HEK293T (cell line): ENCODE measurements around the gene NPHP4.

ENCODE experiments used
- CTCF ChIA-PET: fragments of 350-600 bp; formaldehyde crosslinking; extraction: SDS; loops from one replicate; lab custom pipeline; 2021; ENCODE audit warnings: antibody characterized with exemption, inconsistent platforms; lab: Yijun Ruan, JAX
- POLR2A ChIA-PET: fragments of 350-600 bp; formaldehyde crosslinking; extraction: SDS; loops from one replicate; lab custom pipeline; 2020; ENCODE audit warnings: antibody characterized with exemption, inconsistent platforms; lab: Yijun Ruan, JAX
- DNase-seq: peaks from one replicate; pipeline ENCODE4 v3.0.0; 2012; ENCODE audit warnings: mixed read lengths; ENCODE audit errors: extremely low spot score
- ARNT ChIP-seq: fragments of 450-650 bp; IDR thresholded peaks from 2 replicates; pipeline ENCODE4 v1.6.1; 2017; ENCODE audit warnings: mild to moderate bottlenecking
- BHLHE40 ChIP-seq: fragments of 450-650 bp; IDR thresholded peaks from 2 replicates; pipeline ENCODE4 v1.6.1; 2016; ENCODE audit warnings: mild to moderate bottlenecking, moderate library complexity, borderline replicate concordance
- CTBP1 ChIP-seq: fragments of 450-650 bp; IDR thresholded peaks from 2 replicates; pipeline ENCODE4 v1.6.1; 2016; ENCODE audit warnings: borderline replicate concordance
- ELF4 ChIP-seq: fragments of 450-650 bp; IDR thresholded peaks from 2 replicates; pipeline ENCODE4 v1.6.1; 2017; ENCODE audit warnings: antibody characterized with exemption
- FOXA1 ChIP-seq: fragments of 450-650 bp; IDR thresholded peaks from 2 replicates; pipeline ENCODE4 v1.6.1; 2016; ENCODE audit warnings: mild to moderate bottlenecking
- FOXK2 ChIP-seq: fragments of 450-650 bp; IDR thresholded peaks from 2 replicates; pipeline ENCODE4 v1.6.1; 2016; ENCODE audit warnings: mild to moderate bottlenecking
- FOXM1 ChIP-seq: fragments of 450-650 bp; IDR thresholded peaks from 2 replicates; pipeline ENCODE4 v1.6.1; 2017; ENCODE audit warnings: mild to moderate bottlenecking, borderline replicate concordance
- HDGF ChIP-seq: fragments of 450-650 bp; IDR thresholded peaks from 2 replicates; pipeline ENCODE4 v1.6.1; 2017; ENCODE audit warnings: antibody characterized with exemption, borderline replicate concordance
- L3MBTL2 ChIP-seq: fragments of 450-650 bp; conservative IDR thresholded peaks from 2 replicates; pipeline ENCODE4 v1.6.1; 2016; ENCODE audit warnings: mild to moderate bottlenecking
- LEF1 ChIP-seq: fragments of 450-650 bp; IDR thresholded peaks from 2 replicates; pipeline ENCODE4 v1.6.1; 2017; ENCODE audit warnings: mild to moderate bottlenecking, borderline replicate concordance
- NFRKB ChIP-seq: fragments of 450-650 bp; IDR thresholded peaks from 2 replicates; pipeline ENCODE4 v1.6.1; 2016; ENCODE audit warnings: mild to moderate bottlenecking, moderate library complexity
- SP1 ChIP-seq: fragments of 450-650 bp; IDR thresholded peaks from 2 replicates; pipeline ENCODE4 v1.6.1; 2017
- SUZ12 ChIP-seq: fragments of 450-650 bp; IDR thresholded peaks from 2 replicates; pipeline ENCODE4 v1.6.1; 2016; ENCODE audit warnings: mild to moderate bottlenecking
- TARDBP ChIP-seq: fragments of 450-650 bp; IDR thresholded peaks from 2 replicates; pipeline ENCODE4 v1.6.1; 2016
- ZNF384 ChIP-seq: fragments of 450-650 bp; IDR thresholded peaks from 2 replicates; pipeline ENCODE4 v1.6.1; 2016
- TF ChIP-seq, protein P1 (sequence below): fragments of 450-650 bp; IDR thresholded peaks from 2 replicates; pipeline ENCODE4 v1.6.1; 2016

The NPHP4 gene

DNA sequence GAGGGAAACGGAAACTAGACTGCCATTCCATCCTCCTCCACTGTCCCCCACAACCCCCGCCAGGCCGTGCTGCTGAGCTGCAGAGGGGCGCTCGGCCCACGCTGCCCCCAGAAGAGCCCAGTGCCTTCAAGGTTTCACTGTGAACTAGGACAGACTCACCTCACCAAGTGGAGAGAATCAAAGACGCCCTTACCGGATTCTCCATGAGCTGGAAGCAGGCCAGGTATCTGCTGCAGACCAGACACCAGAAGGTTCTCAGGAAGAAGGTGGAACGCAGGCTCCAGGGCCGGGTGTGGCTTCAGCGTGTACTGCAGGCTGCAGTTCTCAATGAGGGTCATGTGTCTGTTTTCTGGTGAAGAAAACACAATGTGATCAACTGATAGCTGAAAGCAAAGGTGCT lies 30.6 kb downstream of the NPHP4 start:
- CTCF ChIA-PET: no interaction called here
- TF ChIP-seq TARDBP (no peak), FOXA1 (no peak), BHLHE40 (no peak), SUZ12 (no peak), L3MBTL2 (no peak), ZNF384 (no peak), HDGF (no peak), CTBP1 (no peak), ELF4 (no peak), LEF1 (no peak), NFRKB (no peak), SP1 (no peak), FOXM1 (no peak), FOXK2 (no peak), ARNT (no peak)
- TF ChIP-seq, protein P1, sequence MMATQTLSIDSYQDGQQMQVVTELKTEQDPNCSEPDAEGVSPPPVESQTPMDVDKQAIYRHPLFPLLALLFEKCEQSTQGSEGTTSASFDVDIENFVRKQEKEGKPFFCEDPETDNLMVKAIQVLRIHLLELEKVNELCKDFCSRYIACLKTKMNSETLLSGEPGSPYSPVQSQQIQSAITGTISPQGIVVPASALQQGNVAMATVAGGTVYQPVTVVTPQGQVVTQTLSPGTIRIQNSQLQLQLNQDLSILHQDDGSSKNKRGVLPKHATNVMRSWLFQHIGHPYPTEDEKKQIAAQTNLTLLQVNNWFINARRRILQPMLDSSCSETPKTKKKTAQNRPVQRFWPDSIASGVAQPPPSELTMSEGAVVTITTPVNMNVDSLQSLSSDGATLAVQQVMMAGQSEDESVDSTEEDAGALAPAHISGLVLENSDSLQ: no peak
- POLR2A ChIA-PET: no interaction called here
- DNase-seq: no peak

DNA sequence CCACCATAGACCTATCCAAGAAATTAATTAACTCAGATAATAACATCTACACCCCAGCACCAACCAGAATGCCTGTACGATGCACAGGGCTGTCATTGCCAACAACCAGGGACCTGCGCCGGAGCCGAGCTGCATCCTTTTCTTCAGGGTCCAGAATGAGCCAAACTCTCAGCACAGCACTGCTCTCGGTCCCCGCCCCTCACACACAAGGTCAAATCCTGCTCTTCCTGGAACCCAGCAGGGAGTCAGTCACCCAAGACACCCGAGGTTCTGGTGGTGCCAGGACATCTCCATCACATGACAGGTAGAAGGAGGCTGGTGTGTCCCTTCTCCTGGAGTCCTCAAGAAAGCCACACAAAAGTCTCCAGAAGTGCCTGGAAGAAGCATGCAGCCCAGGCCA lies 31.9 kb downstream of the NPHP4 start:
- DNase-seq: no peak
- ChIA-PET CTCF (no interaction called here), POLR2A (no interaction called here)
- TF ChIP-seq ZNF384 (no peak), HDGF (no peak), BHLHE40 (no peak), TARDBP (no peak), FOXM1 (no peak), NFRKB (no peak), FOXA1 (no peak), ARNT (no peak), CTBP1 (no peak), LEF1 (no peak), SP1 (no peak), ELF4 (no peak), FOXK2 (no peak), SUZ12 (no peak)
- TF ChIP-seq, protein P1: no peak

DNA sequence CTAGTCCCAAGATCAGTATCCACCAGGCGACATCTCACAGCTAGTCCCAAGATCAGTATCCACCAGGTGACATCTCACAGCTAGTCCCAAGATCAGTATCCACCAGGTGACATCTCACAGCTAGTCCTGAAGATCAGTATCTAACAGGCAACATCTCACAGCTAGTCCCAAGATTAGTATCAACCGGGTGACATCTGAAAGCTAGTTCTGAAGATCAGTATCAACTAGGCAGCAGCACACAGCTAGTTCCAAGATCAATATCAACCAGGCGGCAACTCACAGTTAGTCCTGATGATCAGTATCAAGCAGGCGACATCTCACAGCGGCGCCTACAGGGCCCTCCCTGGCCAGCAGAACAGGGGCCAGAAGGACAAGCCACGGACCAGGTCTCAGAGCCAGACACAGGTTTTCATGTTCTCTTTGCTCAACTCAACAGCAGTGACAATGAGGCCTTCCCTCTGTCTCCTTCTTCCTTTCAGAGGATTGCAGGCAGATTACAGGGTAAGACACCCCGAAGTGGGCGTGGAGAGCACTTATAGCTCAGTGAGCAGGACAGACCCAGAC lies 32.5 kb downstream of the NPHP4 start:
- TF ChIP-seq CTBP1 (no peak), SUZ12 (no peak), ZNF384 (no peak), SP1 (no peak), BHLHE40 (no peak)
- no peak for DNase-seq
- POLR2A ChIA-PET: no interaction called here
- CTCF ChIA-PET: no interaction called here

DNA sequence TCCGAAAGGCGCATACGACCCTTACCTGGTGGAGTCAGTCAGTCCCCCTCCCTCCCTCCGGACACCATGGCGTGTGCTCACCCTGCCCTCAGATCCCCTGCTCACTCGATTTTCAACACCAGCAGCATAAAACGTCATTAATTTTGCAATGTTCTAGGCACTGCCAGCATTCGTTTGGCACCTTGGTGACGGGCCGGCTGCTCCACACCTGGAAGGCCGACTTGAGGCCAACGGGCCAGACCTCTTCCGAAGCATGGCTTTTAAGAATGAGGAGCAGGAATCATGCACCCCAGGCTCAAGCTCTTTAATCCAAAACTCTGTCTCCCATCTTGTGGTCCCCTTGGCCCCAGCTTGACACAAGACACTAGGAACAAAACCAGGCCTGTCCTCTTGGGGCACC lies 33.1 kb downstream of the NPHP4 start:
- no peak for DNase-seq
- POLR2A ChIA-PET: no interaction called here
- CTCF ChIA-PET: no interaction called here
- TF ChIP-seq ELF4 (no peak), FOXM1 (no peak), BHLHE40 (no peak), L3MBTL2 (no peak), TARDBP (no peak), ARNT (no peak), LEF1 (no peak), HDGF (no peak), NFRKB (no peak), SP1 (no peak), CTBP1 (no peak), FOXK2 (no peak), ZNF384 (no peak), FOXA1 (no peak)
- TF ChIP-seq, protein P1: no peak

DNA sequence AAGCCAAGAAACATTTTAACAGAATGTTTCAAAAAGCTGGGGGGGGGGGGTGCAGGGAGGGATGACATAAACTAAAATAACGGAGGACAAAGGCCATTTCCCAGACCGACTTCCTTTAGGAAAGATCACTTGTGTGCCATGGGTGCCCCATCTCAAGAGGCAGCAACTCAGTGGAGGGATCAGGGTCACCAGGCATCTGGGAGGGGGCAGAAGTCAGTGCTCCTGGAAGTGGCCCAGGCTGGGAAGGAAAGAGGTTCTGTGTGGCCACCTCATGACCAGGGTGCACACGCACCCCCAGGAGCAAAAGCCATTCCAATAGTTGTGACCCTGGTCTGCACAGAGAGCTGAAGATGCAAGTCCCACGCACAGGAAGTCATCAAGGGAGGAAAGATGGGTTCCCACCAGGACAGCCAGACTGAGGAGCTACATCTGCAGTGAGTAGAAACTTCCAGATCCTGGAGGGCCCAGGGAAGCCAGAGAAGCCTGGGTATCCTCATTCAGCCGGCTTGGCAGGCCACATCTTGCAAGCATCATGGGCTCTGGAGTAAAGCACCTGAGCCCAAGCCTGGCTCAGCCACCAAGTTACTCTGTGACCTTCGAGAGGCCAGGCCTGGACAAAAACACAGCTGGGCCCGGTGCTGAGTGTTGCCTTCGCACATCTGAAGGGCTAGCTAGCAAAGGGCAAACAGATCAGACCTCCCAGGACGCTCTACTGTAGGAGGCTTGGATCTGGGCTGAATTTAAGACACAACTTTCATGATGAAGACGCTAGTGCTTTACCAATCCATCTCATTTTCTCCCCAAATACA lies 36.0 kb downstream of the NPHP4 start:
- POLR2A ChIA-PET: no interaction called here
- TF ChIP-seq ARNT: no peak
- no peak for TF ChIP-seq FOXK2
- TF ChIP-seq BHLHE40: no peak
- no peak for TF ChIP-seq SP1
- no peak for TF ChIP-seq FOXM1
- no peak for TF ChIP-seq SUZ12
- TF ChIP-seq FOXA1: no peak
- no peak for TF ChIP-seq TARDBP
- TF ChIP-seq L3MBTL2: no peak
- TF ChIP-seq HDGF: no peak
- no peak for TF ChIP-seq CTBP1
- TF ChIP-seq, protein P1: no peak
- no peak for TF ChIP-seq LEF1
- DNase-seq: no peak
- CTCF ChIA-PET: interaction anchor here (0.7 kb wide), 1 partner anchor 10 kb away, joined by 3 read pairs; no protein-coding TSS in a partner anchor
